Gastroesophageal sphincter (tissue), 4 donors: ENCODE measurements around the gene PTCH2. TPM values are rescaled to one million over a fixed set of nuclear protein-coding genes. Genes with fewer than 3 reads are reported as not detected.
A peak's percentile ranks its signal among the peaks of the same experiment; 100 is the strongest.

ENCODE experiments used
- ATAC-seq: fragments of 150-250 bp; one replicate; pipeline ENCODE4 v1.9.1; 2016; ENCODE audit warnings: mild to moderate bottlenecking, moderate library complexity
- H3K27ac ChIP-seq, 4 donors: fragments of 200-600 bp; sonication (generic) in 3 of 4; 1 replicate in 3 of 4; 2 replicates in 1 of 4; pipeline ENCODE4 v1.5.1; 2016 to 2019
- H3K27me3 ChIP-seq: fragments of 200-600 bp; sonication (generic); one replicate; pipeline ENCODE4 v1.5.1; 2019
- H3K36me3 ChIP-seq, 2 donors: fragments of 200-600 bp; sonication (generic); one replicate each; pipeline ENCODE4 v1.5.1; 2019; ENCODE audit warnings: control low read depth in 1 of 2
- H3K4me1 ChIP-seq, 3 donors: fragments of 200-600 bp; sonication (generic); 1 replicate in 2 of 3; 2 replicates in 1 of 3; pipeline ENCODE4 v1.5.1; 2016 to 2019; ENCODE audit warnings: control low read depth in 2 of 3
- H3K4me3 ChIP-seq, 2 donors: fragments of 200-600 bp; sonication (generic); one replicate each; pipeline ENCODE4 v1.5.1; 2019; ENCODE audit warnings: mild to moderate bottlenecking in 1 of 2, moderate library complexity in 1 of 2
- H3K9me3 ChIP-seq, 3 donors: fragments of 200-600 bp; sonication (generic); one replicate each; pipeline ENCODE4 v1.5.1; 2017 to 2019; ENCODE audit warnings: control low read depth in 2 of 3
- CTCF ChIP-seq, 4 experiments: fragments of 200-600 bp in 2 of 4; fragments of 450-650 bp in 2 of 4; sonication (generic) in 1 of 4; IDR thresholded peaks; one replicate each; pipeline ENCODE4 v1.5.1; 2017 to 2019; ENCODE audit warnings: antibody characterized with exemption in 4 of 4, mild to moderate bottlenecking in 2 of 4, moderate library complexity in 2 of 4
- EP300 ChIP-seq: sonication (generic); formaldehyde crosslinking; IDR thresholded peaks from one replicate; pipeline ENCODE4 v1.6.1; 2017; ENCODE audit warnings: antibody characterized with exemption, mild to moderate bottlenecking
- POLR2A ChIP-seq, 2 donors: fragments of 450-650 bp; IDR thresholded peaks; one replicate each; pipeline ENCODE4 v1.6.1; 2017; ENCODE audit warnings: antibody characterized with exemption in 2 of 2, mild to moderate bottlenecking in 2 of 2, moderate library complexity in 1 of 2
- POLR2AphosphoS5 ChIP-seq: sonication (generic); formaldehyde crosslinking; IDR thresholded peaks from one replicate; pipeline ENCODE4 v1.6.1; 2017; ENCODE audit warnings: antibody characterized with exemption
- WGBS, 2 donors: methylation state at CpG; one replicate each; pipeline ENCODE4 v1.1.5; 2018; ENCODE audit warnings: low coverage in 1 of 2; 5-methylcytosine and 5-hydroxymethylcytosine counted together
- total RNA-seq, 4 donors: library from RNA; depleted of rRNA; stranded (reverse); fragments of >200 nt; gene quantifications; one replicate each; pipeline ENCODE4 v1.1.0, GENCODE V29; 2016

PTCH2 gene
- total RNA-seq, 4 donors from 2014 or later, result 0.54 to 1.9 (median 1.1) TPM

- no peak for TF ChIP-seq EP300
- peak in 3 of 4 experiments; percentile 73 to 82 (median 81) for TF ChIP-seq CTCF (IDR thresholded peaks at IDR 0.05)
- Histone ChIP-seq H3K27ac (peak overlapping the region in 1 of 4 donors; percentile 7), H3K27me3 (no peaks in the 10 kb centered on the region), H3K36me3 (no peaks in the 10 kb centered on the region), H3K4me3 (no peak overlapping the region), H3K4me1 (peaks cover 0 to 10% (median 0%) of the 10 kb centered on the region in 3 donors), H3K9me3 (no peaks in the 10 kb centered on the region)
- 36 to 63% methylated on average over 11 to 23 of the region's 23 CpGs for WGBS, 2 donors
- peak; percentile 85 for ATAC-seq
These were observed 7.0 kb downstream of the PTCH2 start for GRCh38 chr1:44835738-44836675.

GRCh38 chr1:44834328-44834727, 8.7 kb downstream of the PTCH2 start:
- Histone ChIP-seq H3K4me1 (peaks cover 0 to 10% (median 0%) of the 10 kb centered on the region in 3 donors), H3K27ac (no peak overlapping the region), H3K36me3 (no peaks in the 10 kb centered on the region), H3K27me3 (no peaks in the 10 kb centered on the region), H3K9me3 (no peaks in the 10 kb centered on the region), H3K4me3 (no peak overlapping the region)
- no peak for ATAC-seq
- 40 to 80% methylated on average over 1 of the region's 7 CpGs for WGBS, 2 donors
- TF ChIP-seq POLR2AphosphoS5, result no peak
- TF ChIP-seq CTCF (IDR thresholded peaks at IDR 0.05), result no peak
- no peak for TF ChIP-seq EP300
- TF ChIP-seq POLR2A (IDR thresholded peaks at IDR 0.05), result no peak

- Histone ChIP-seq H3K9me3 (no peaks in the 10 kb centered on the region), H3K4me3 (no peak overlapping the region), H3K36me3 (peaks cover 0 to 12% of the 10 kb centered on the region in 2 donors), H3K4me1 (peaks cover 0 to 10% (median 0%) of the 10 kb centered on the region in 3 donors), H3K27ac (no peak overlapping the region), H3K27me3 (no peaks in the 10 kb centered on the region)
- TF ChIP-seq POLR2AphosphoS5 (no peak), CTCF (IDR thresholded peaks at IDR 0.05) (no peak), POLR2A (IDR thresholded peaks at IDR 0.05) (no peak), EP300 (no peak)
- ATAC-seq, result no peak
- 84% methylated on average over 2 of the region's 13 CpGs; no CpG with 5 or more reads in 1 of the 2 donors for WGBS, 2 donors
These were observed 10.9 kb downstream of the PTCH2 start for GRCh38 chr1:44832056-44832705.

GRCh38 chr1:44831516-44831915, 11.5 kb downstream of the PTCH2 start:
- Histone ChIP-seq H3K4me3 (no peak overlapping the region), H3K27me3 (no peaks in the 10 kb centered on the region), H3K36me3 (peaks cover 0 to 19% of the 10 kb centered on the region in 2 donors), H3K4me1 (peaks cover 0 to 14% (median 0%) of the 10 kb centered on the region in 3 donors), H3K9me3 (no peaks in the 10 kb centered on the region), H3K27ac (no peak overlapping the region)
- TF ChIP-seq EP300, result no peak
- no peak for TF ChIP-seq POLR2AphosphoS5
- no peak for TF ChIP-seq POLR2A (IDR thresholded peaks at IDR 0.05)
- TF ChIP-seq CTCF (IDR thresholded peaks at IDR 0.05), result no peak
- no CpG with 5 or more reads among the region's 9 CpGs for WGBS, 2 donors
- ATAC-seq, result no peak
